ENCODE results near the gene WSCD2. TPM values are rescaled to one million over a fixed set of nuclear protein-coding genes. Genes with fewer than 3 reads are reported as not detected.

Gene WSCD2
- total RNA-seq, 1 donor from 2014 or later = 0.32 TPM

- no peak for ATAC-seq
Observed at GRCh38 chr12:108128221-108129016, 669 bp upstream of the WSCD2 start.

- no peak for ATAC-seq
Observed at GRCh38 chr12:108131035-108131434, 1.9 kb downstream of the WSCD2 start.

- ATAC-seq = no peak
Observed at GRCh38 chr12:108131657-108132126, 2.6 kb downstream of the WSCD2 start.

GRCh38 chr12:108133482-108133881 is 4.4 kb downstream of the WSCD2 start:
- no peak for ATAC-seq

DNA sequence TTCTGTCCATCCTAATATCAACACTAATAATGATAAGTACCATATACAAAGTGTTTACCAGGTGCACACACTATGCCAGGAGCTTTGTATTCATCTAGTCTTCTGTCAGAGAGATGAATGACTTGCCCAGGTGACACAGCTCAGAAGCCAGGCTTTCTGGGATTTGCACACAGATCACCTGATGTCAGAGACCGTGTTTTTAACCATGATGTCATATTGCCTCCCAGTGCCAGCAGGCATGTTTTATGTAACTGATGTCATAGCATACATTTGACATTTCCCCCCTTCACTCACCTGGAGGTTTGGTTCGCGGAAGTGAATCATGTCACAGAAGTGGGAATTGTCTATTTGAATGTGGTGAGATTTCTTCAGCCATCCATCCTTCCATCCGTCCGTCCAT is 5.7 kb downstream of the WSCD2 start:
- ATAC-seq = no peak

DNA sequence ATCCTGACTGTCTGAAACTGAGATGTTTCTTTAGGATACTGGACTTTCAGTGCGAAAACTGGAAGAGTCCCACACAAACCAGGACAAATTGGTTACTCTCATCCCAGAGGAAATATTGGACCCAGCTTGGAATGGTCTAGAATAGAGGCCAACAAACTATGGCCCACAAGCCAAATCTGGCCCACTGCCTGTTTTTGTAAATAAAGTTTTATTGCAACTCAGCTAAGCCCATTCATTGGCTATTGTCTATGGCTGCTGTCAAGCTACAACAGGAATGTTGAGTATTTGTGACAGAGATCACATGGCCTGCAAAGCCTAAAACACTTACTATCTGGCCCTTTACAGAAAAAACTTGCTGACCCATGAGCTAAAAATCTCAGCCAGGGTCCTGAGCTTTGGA is 6.5 kb downstream of the WSCD2 start:
- no peak for ATAC-seq

GRCh38 chr12:108136697-108137096 is 7.6 kb downstream of the WSCD2 start:
- no peak for ATAC-seq

GRCh38 chr12:108139454-108139853 is 10.4 kb downstream of the WSCD2 start:
- ATAC-seq = no peak

DNA sequence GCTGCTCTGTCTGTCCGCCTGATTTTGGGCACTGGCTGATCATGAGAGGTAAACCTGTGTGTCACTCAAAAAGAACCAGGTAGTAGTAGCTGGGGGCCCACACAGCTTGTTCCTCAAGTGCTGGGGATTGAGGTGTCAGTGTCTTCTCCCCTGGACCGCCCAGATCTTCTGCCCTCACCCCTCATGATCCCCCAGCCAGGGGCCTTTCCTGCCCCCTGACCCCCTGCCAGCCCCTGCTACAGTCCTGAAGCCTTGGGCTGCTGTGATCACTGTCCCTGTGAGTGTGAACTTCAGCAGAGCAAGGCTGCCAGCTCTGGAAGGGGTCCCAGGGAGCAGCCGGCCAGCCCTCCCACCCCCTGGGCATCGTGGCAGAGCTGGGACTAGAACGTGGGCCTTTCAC is 11.4 kb downstream of the WSCD2 start:
- no peak for ATAC-seq

- ATAC-seq = no peak
Observed at GRCh38 chr12:108141600-108142130, 12.6 kb downstream of the WSCD2 start.

DNA sequence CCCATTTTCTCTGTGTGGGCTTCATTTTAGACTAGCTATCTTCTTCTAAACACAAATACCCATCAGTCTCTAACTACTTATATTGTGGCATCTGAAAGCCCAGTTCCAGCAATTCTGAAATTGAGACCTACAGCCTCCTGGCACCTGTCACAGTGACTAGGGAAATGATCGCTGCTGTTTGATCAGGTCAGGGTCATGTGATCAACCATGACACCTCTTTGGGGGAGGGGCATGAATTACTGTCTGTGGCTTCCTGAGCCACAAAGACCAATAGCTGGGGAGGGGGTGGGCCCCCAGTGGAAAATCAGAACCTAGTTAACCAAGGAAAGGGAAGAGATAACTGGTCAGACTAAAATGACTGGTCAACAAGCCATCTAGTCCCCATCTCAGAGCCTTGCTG is 14.1 kb downstream of the WSCD2 start:
- no peak for ATAC-seq

DNA sequence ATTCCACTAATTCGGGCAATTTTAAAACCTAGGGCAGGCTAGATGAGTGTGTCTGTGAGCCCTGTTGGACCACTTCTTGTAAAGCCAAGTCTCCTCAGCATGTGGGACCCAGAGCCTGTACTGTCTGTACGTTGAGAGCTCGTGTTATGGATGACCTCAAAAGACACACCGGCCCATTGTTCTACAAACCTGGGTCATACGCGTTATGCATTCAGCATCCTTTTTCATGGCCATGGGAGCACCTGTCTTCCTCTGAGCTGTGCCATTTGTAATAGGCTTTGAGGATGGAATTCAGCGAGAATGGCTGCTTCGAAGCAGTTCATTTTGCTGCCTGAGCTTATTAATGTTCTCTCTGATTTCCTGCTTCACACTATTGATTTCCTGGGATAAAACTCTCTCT is 15.0 kb downstream of the WSCD2 start:
- no peak for ATAC-seq

DNA sequence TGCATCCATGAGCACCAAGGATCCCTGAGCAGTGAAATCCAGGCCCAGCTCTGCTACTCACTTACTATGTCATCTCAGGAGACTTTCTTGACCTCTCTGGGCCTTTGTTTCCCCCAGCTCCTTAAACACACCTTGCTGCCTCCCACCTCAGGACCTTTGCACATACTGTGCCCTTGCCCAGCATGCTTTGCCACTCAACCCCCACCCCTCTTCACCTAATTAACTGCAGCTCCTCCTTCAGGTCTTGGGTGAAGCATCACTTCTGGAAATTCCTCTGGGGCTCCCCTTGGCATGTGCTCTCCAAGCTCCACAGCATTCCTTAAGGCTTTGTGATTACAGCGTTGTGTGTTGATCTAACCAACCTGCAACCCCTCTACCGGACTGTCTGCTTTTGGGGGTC is 15.9 kb downstream of the WSCD2 start:
- ATAC-seq = no peak

DNA sequence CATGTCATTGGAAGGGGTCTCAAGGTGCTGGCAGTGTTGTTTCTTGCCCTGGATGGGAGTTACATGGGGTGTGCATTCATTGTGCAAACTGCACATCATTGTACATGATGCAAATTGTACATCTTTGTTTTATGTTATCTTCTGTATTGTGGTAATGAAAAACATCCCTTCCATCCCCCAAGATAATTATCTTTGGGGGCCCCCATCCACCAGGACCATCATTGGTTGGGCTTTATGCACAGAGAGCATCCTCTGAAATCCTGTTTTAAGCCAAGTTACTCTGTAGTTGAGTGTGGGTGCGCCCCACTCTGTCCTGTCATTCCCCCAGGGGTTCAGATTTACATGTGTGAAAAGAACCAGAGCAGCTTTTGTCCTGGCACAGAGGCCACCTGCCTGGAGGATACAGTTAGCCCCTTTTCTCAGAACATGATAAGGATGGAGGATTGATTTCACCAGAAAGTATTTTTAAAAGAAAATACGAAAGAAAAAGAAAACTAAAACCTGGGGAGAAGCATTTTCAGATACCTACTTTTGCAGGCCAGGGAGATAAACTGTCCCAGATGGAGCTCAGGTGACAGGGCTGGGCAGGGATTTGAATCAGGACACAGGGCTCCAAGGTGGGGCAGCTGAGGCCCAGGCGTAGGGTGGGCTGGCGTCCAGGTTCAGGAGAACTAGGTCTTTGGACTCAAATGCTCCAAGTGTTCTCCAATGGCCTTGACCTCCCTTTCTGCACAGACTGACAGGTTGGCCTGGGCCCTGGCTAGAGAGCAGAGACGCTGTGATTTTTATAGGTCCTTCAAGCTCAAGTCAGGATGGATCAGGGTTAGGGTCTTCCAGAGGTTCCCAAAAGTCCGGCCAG is 17.2 kb downstream of the WSCD2 start:
- ATAC-seq = no peak

GRCh38 chr12:108147279-108147678 is 18.2 kb downstream of the WSCD2 start:
- ATAC-seq = no peak

- ATAC-seq = no peak
Observed at GRCh38 chr12:108148521-108149074, 19.5 kb downstream of the WSCD2 start.

GRCh38 chr12:108150436-108150835 is 21.3 kb downstream of the WSCD2 start:
- no peak for ATAC-seq

DNA sequence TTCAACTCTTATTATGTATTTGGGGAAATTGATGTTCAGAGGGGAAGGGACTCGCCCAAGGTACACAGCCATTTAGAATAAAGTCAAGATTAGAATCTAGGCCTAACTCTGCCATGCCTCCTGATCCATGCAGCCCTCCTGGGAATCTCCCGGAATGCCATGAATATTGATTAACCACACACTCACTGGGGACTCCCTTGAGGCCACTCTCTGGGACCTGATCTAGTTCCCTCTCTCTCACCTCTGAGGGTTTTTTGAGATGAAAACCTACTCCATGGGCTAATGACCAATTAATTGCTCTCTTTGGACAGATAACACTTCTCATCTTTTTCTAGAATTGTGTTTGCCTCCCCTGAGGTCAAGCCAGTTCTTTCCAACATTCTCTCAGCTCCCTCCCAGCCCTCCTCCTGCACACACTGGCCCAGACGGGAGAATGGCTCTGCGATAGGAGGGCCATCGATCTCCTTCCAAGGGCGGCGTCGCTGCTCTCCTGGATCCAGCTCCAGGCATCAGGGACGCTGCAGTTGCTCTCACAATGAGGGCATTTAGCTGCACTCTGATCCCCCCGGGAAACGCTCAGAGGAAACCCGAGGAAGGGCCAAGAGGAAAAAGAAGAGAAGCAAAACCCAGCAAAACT is 22.6 kb downstream of the WSCD2 start:
- ATAC-seq = no peak

DNA sequence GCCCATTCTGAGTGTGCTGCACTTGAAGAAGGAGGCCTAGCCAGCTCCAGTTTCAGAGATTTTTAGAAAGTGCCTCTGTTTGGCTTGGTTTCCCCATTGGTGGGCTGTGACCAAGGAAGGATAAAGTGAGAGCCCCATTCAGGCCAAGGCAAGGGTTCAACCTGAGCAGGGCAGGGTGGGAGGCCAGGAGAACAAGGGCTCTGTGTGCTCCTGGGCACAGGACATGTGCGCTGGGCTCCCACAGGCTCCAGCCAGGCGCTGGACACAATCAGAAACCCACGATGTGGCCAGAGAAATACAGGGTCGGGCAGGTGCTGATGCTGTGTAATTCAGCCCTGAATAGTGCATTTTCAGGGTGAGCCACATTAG is 23.1 kb downstream of the WSCD2 start:
- no peak for ATAC-seq

DNA sequence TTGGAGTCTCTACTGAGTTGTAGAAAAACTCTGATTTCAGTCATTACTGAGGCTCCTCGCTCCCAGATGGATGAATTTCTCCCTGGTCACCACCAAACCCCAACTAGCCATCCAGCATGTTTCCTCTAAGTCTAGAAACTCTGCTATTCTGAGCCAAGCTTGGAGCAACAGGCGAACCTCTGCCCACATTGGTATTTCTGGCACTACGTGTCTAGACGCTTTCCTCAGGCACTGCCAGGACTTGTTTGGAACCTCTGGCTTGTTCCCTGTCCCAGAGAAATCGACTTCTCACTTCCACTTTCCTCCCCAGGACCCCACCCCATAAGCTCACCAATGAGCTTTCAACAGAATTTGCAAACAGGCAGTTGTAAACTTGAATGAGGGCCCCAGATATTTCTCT is 27.6 kb downstream of the WSCD2 start:
- ATAC-seq = no peak

DNA sequence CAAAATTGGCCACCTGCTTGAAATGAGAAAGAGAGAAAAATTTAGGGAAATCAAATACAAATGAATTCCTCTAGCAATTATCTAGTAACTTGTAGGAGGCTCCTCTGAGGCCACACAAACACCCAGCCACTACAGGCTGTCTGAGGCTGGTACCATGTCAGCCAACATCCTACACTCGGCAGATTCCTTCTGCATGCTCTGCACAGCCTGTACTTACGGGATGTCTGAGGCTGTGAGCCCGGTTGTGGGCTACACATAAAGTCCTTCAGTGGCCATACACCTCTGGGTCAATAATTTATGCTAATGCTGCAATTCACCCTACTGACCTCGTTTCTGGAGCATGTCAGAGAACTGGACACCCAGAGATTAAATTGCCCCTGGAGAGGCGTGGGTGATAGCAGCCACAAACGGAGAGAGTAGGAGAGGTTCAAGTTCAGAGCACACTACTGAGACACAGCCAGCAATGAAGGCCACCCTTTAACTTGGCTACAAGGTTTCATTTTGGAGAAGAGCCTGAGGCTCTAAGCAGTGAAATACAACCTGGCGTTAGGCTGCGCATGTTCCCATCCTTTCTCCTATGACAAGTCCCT is 28.9 kb downstream of the WSCD2 start:
- no peak for ATAC-seq

GRCh38 chr12:108162207-108162606 is 33.1 kb downstream of the WSCD2 start:
- no peak for ATAC-seq
